MCF 10A (cell line): Measurements from ENCODE around the gene PPP3CA. TPM values are rescaled to one million over a fixed set of nuclear protein-coding genes. Genes with fewer than 3 reads are reported as not detected.

Experiments used
- BruUV-seq: library from RNA; stranded (reverse); fragments of 400-500 nt; replicated peaks from 2 replicates; lab custom pipeline; 2021; lab: Mats Ljungman, UMichigan
- CTCF ChIA-PET: fragments of 300-600 bp; sonication (Branson Sonifier 250); formaldehyde crosslinking; extraction: SDS; loops from one replicate; lab custom pipeline; 2021; ENCODE audit warnings: antibody characterized with exemption, inconsistent platforms; lab: Yijun Ruan, JAX
- POLR2A ChIA-PET: fragments of 300-600, 350-650 bp; sonication (Branson Sonifier 250); formaldehyde crosslinking; extraction: SDS; loops from one replicate; lab custom pipeline; 2020; ENCODE audit warnings: antibody characterized with exemption, inconsistent platforms; lab: Yijun Ruan, JAX
- DNase-seq: peaks from one replicate; pipeline ENCODE4 v3.0.0-alpha.2; 2018; ENCODE audit not compliant: unreplicated experiment
- H3K27ac Mint-ChIP-seq: one replicate; pipeline ENCODE4 v1.8.0; 2022; ENCODE audit warnings: mild to moderate bottlenecking, low read depth, mixed read lengths; ENCODE audit not compliant: unreplicated experiment
- H3K27me3 Mint-ChIP-seq: one replicate; pipeline ENCODE4 v1.8.0; 2022; ENCODE audit warnings: mixed read lengths; ENCODE audit not compliant: insufficient read depth, unreplicated experiment
- H3K36me3 Mint-ChIP-seq: one replicate; pipeline ENCODE4 v1.8.0; 2022; ENCODE audit warnings: mild to moderate bottlenecking, moderate library complexity, mixed read lengths; ENCODE audit not compliant: insufficient read depth, unreplicated experiment
- H3K4me1 Mint-ChIP-seq: one replicate; pipeline ENCODE4 v1.8.0; 2022; ENCODE audit warnings: mixed read lengths; ENCODE audit not compliant: insufficient read depth, unreplicated experiment
- H3K4me3 Mint-ChIP-seq: one replicate; pipeline ENCODE4 v1.8.0; 2022; ENCODE audit warnings: mild to moderate bottlenecking, moderate library complexity, mixed read lengths; ENCODE audit not compliant: unreplicated experiment
- H3K9me3 Mint-ChIP-seq: one replicate; pipeline ENCODE4 v1.8.0; 2022; ENCODE audit warnings: mixed read lengths; ENCODE audit not compliant: unreplicated experiment
- CTCF ChIP-seq: fragments of 200-600 bp; IDR thresholded peaks from one replicate; pipeline ENCODE4 v1.8.0; 2022; ENCODE audit warnings: antibody characterized with exemption, mild to moderate bottlenecking; ENCODE audit not compliant: unreplicated experiment
- intact Hi-C: fragments of 100-400 bp; cut with micrococcal nuclease; formaldehyde crosslinking; loops from 2 replicates; pipeline ENCODE4 v1.14.1; 2022
- total RNA-seq: library from RNA; stranded (reverse); gene quantifications from 2 replicates; pipeline ENCODE4 v1.2.3, GENCODE V29; 2022

The PPP3CA gene
- total RNA-seq, 1 experiment from 2014 or later: 73.0 TPM

DNA sequence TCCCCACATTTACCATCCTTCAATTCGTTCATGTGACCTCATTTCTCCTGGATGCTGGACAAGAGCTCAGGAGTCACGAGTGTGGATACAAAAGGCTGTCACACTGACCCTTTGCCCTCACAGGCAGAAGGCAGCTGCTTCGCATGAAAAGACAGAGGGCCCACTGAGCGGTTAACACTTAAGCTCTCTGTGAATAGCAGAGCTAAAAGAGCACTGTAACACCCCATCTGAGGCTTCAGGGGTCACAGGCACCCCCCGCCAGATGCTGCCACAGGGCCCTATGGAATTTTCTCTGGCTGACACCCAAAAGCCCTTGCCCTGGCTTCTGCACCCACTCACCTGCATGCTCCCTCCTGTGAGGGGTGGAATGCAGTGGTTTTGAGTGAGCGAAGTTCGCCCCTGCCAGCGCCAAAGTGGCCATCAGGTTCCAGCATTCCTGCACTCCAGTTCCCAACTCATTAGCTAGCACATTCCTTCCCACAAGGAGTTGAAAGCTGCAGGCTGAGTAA, 360.9 kb downstream of the PPP3CA start:
- TF ChIP-seq CTCF: no peak
- ChIA-PET POLR2A (interaction anchor here (0.6 to 1.0 kb wide), 3 partner anchors 14 to 33 kb away, joined by 3 read pairs; no protein-coding TSS in a partner anchor), CTCF (interaction anchor here (0.7 to 1.0 kb wide), 2 partner anchors 33 to 329 kb away, joined by 3 to 5 read pairs; no protein-coding TSS in a partner anchor)
- no peaks in the 10 kb centered on the region for H3K27me3 Mint-ChIP-seq
- DNase-seq: no peak
- peaks cover 20% of the 10 kb centered on the region for H3K4me1 Mint-ChIP-seq
- no TSS peak for BruUV-seq
- H3K27ac Mint-ChIP-seq: no peak overlapping the region
- no peak overlapping the region for H3K4me3 Mint-ChIP-seq
- no peaks in the 10 kb centered on the region for H3K9me3 Mint-ChIP-seq
- H3K36me3 Mint-ChIP-seq: no peaks in the 10 kb centered on the region
- intact Hi-C loops: no loop called here

DNA sequence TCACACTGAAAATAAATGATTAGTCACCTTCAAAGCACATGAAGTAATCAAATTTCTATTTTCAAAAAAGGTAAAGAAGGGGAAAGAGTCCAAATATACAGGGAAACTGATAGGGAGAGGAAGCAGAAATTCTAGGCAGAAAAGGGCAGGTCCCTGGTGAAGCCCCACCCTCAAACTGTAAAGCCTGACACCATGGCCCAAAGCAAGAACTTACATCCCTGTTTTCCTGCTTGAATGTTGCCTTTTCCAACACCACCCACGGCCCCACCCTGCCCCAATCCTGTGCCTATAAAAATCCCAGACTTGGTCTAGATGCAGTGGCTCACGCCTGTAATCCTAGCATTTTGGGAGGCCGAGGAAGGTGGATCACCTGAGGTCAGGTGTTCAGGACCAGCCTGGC, 361.8 kb downstream of the PPP3CA start:
- Mint-ChIP-seq H3K36me3 (no peaks in the 10 kb centered on the region), H3K4me1 (peaks cover 21% of the 10 kb centered on the region), H3K27me3 (no peaks in the 10 kb centered on the region), H3K27ac (peak overlapping the region; percentile 61), H3K4me3 (no peak overlapping the region), H3K9me3 (no peaks in the 10 kb centered on the region)
- POLR2A ChIA-PET: interaction anchor here (0.9 kb wide), 1 partner anchor 137 kb away, joined by 3 read pairs; no protein-coding TSS in a partner anchor
- no peak for TF ChIP-seq CTCF
- intact Hi-C loops: no loop called here
- peak; percentile 32 for DNase-seq
- BruUV-seq: no TSS peak
- CTCF ChIA-PET: no interaction called here

GRCh38 chr4:100984901-100985300, 362.4 kb downstream of the PPP3CA start:
- CTCF ChIA-PET: no interaction called here
- peak; percentile 49 for DNase-seq
- Mint-ChIP-seq H3K9me3 (no peaks in the 10 kb centered on the region), H3K27ac (peak overlapping the region; percentile 61), H3K36me3 (no peaks in the 10 kb centered on the region), H3K4me1 (peaks cover 21% of the 10 kb centered on the region), H3K4me3 (no peak overlapping the region), H3K27me3 (no peaks in the 10 kb centered on the region)
- no peak for TF ChIP-seq CTCF
- intact Hi-C loops: no loop called here
- POLR2A ChIA-PET: interaction anchor here (0.7 to 0.9 kb wide), 2 partner anchors 24 to 136 kb away, joined by 3 read pairs; no protein-coding TSS in a partner anchor
- no TSS peak for BruUV-seq

DNA sequence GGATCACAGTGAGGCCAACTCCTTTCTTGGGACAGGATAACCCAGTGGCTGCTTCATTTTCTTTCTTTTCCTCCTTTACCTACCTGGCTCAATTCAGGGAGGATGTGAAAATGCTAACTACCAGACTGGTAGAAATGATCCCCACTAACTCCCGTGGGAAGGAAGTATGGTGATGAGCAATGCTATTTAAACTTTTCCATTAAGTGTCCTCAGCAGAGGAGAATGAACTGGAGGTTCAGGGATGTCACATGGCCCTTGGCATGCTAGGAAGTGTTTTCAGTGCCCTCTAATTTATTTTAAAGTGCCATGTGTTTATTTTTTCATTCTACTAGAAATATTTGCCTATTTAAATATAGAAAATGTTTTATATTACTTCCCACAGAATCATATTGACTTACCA, 363.9 kb downstream of the PPP3CA start:
- Mint-ChIP-seq H3K27me3 (no peaks in the 10 kb centered on the region), H3K36me3 (peaks cover 9% of the 10 kb centered on the region), H3K27ac (no peak overlapping the region), H3K4me3 (no peak overlapping the region), H3K4me1 (peaks cover 21% of the 10 kb centered on the region), H3K9me3 (no peaks in the 10 kb centered on the region)
- BruUV-seq: no TSS peak
- DNase-seq: no peak
- no peak for TF ChIP-seq CTCF
- CTCF ChIA-PET: no interaction called here
- intact Hi-C loops: no loop called here
- POLR2A ChIA-PET: interaction anchor here (2.0 kb wide), 1 partner anchor 36 kb away, joined by 8 read pairs; no protein-coding TSS in a partner anchor
